Hepatocyte (in vitro differentiated cells): ENCODE data around the gene NCOA3. TPM values are rescaled to one million over a fixed set of nuclear protein-coding genes. Genes with fewer than 3 reads are reported as not detected.

ENCODE experiments used
- DNase-seq: peaks from one replicate; pipeline ENCODE4 v3.0.0-alpha.2; 2016; ENCODE audit warnings: low spot score
- H2AFZ ChIP-seq: fragments of 200-600 bp; sonication (generic); 2 replicates; pipeline ENCODE4 v1.6.0; 2016; ENCODE audit warnings: antibody characterized with exemption, mild to moderate bottlenecking
- H3K27ac ChIP-seq: fragments of 200-600 bp; sonication (generic); 2 replicates; pipeline ENCODE4 v1.5.1; 2016; ENCODE audit warnings: mild to moderate bottlenecking
- H3K27me3 ChIP-seq: fragments of 200-600 bp; sonication (generic); 2 replicates; pipeline ENCODE4 v1.6.1; 2016
- H3K36me3 ChIP-seq: fragments of 200-600 bp; sonication (generic); replicated peaks from 2 replicates; pipeline ENCODE4 v1.5.1; 2016; ENCODE audit warnings: low read depth; ENCODE audit not compliant: insufficient read depth
- H3K4me1 ChIP-seq: fragments of 200-600 bp; sonication (generic); 2 replicates; pipeline ENCODE4 v1.5.1; 2016; ENCODE audit warnings: mild to moderate bottlenecking, moderate library complexity; ENCODE audit not compliant: insufficient read depth
- H3K4me2 ChIP-seq: fragments of 200-600 bp; sonication (generic); 2 replicates; pipeline ENCODE4 v1.6.0; 2016
- H3K4me3 ChIP-seq: fragments of 200-600 bp; sonication (generic); 2 replicates; pipeline ENCODE4 v1.5.1; 2016; ENCODE audit warnings: mild to moderate bottlenecking
- H3K79me2 ChIP-seq: fragments of 200-600 bp; sonication (generic); 2 replicates; pipeline ENCODE4 v1.6.0; 2017; ENCODE audit warnings: mild to moderate bottlenecking
- H3K9me2 ChIP-seq: fragments of 200-600 bp; sonication (generic); replicated peaks from 2 replicates; pipeline ENCODE4 v1.6.0; 2017; ENCODE audit warnings: mild to moderate bottlenecking; ENCODE audit not compliant: insufficient read depth
- H3K9me3 ChIP-seq: fragments of 200-600 bp; sonication (generic); 2 replicates; pipeline ENCODE4 v1.5.1; 2016; ENCODE audit warnings: low read depth, mild to moderate bottlenecking
- H4K20me1 ChIP-seq: fragments of 200-600 bp; sonication (generic); 2 replicates; pipeline ENCODE4 v1.6.0; 2016; ENCODE audit warnings: mild to moderate bottlenecking; ENCODE audit not compliant: insufficient read depth, poor library complexity, severe bottlenecking
- EZH2 ChIP-seq: fragments of 200-600 bp; sonication (generic); IDR thresholded peaks from 2 replicates; pipeline ENCODE4 v1.6.1; 2016; ENCODE audit warnings: antibody characterized with exemption, mild to moderate bottlenecking, borderline replicate concordance
- EZH2phosphoT487 ChIP-seq: fragments of 200-600 bp; sonication (generic); IDR thresholded peaks from one replicate; pipeline ENCODE4 v1.6.1; 2018; ENCODE audit warnings: antibody characterized with exemption, mild to moderate bottlenecking, low read depth, moderate library complexity; ENCODE audit not compliant: unreplicated experiment, severe bottlenecking
- WGBS: methylation state at CpG from one replicate; pipeline ENCODE4 v1.1.6; 2016; ENCODE audit warnings: low lambda C conversion rate; ENCODE audit errors: missing lambda C conversion rate; 5-methylcytosine and 5-hydroxymethylcytosine counted together
- polyA plus RNA-seq: library from polyadenylated mRNA; unstranded; fragments of >200 nt; fragmentation: Nextera tagmentation; extraction: Ambion mirVana; gene quantifications from 2 replicates; pipeline ENCODE4 v1.2.1, GENCODE V29; 2016
- total RNA-seq: library from RNA; depleted of rRNA; stranded (reverse); fragments of >200 nt; gene quantifications from 2 replicates; pipeline ENCODE4 v1.2.3, GENCODE V29; 2014
- TF ChIP-seq, protein P1 (sequence below): fragments of 200-600 bp; sonication (generic); IDR thresholded peaks from 2 replicates; pipeline ENCODE4 v1.5.1; 2016; ENCODE audit warnings: antibody characterized with exemption, mild to moderate bottlenecking; ENCODE audit not compliant: poor library complexity

The NCOA3 gene
- total and polyA plus RNA-seq, 2 experiments from 2014 or later = 12.7 to 28.6 TPM

DNA sequence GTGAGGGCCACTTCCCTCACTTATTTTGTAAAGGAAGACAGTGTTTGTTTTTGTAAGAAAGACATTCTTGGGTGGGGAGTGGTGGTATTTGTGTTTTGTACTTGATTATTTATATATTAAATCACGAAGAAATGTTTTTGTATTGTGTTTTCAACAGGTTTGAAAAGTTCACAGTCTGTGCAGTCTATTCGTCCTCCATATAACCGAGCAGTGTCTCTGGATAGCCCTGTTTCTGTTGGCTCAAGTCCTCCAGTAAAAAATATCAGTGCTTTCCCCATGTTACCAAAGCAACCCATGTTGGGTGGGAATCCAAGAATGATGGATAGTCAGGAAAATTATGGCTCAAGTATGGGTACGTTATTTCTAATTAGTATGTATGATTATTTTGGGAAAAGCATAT lies 137.2 kb downstream of the NCOA3 start:
- TF ChIP-seq, protein P1, sequence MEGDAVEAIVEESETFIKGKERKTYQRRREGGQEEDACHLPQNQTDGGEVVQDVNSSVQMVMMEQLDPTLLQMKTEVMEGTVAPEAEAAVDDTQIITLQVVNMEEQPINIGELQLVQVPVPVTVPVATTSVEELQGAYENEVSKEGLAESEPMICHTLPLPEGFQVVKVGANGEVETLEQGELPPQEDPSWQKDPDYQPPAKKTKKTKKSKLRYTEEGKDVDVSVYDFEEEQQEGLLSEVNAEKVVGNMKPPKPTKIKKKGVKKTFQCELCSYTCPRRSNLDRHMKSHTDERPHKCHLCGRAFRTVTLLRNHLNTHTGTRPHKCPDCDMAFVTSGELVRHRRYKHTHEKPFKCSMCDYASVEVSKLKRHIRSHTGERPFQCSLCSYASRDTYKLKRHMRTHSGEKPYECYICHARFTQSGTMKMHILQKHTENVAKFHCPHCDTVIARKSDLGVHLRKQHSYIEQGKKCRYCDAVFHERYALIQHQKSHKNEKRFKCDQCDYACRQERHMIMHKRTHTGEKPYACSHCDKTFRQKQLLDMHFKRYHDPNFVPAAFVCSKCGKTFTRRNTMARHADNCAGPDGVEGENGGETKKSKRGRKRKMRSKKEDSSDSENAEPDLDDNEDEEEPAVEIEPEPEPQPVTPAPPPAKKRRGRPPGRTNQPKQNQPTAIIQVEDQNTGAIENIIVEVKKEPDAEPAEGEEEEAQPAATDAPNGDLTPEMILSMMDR = no peak
- TF ChIP-seq EZH2phosphoT487 (no peak), EZH2 (no peak)
- WGBS = 56% methylated on average over 4 of the region's 4 CpGs
- H3K27ac ChIP-seq = no peak overlapping the region
- no peak overlapping the region for H2AFZ ChIP-seq
- H3K27me3 ChIP-seq = no peaks in the 10 kb centered on the region
- H3K9me2 ChIP-seq = no peaks in the 10 kb centered on the region
- no peak for DNase-seq
- no peak overlapping the region for H3K4me2 ChIP-seq
- no peaks in the 10 kb centered on the region for H4K20me1 ChIP-seq
- H3K9me3 ChIP-seq = no peaks in the 10 kb centered on the region
- H3K36me3 ChIP-seq = no peaks in the 10 kb centered on the region
- H3K4me3 ChIP-seq = no peak overlapping the region
- no peaks in the 10 kb centered on the region for H3K79me2 ChIP-seq
- no peaks in the 10 kb centered on the region for H3K4me1 ChIP-seq

DNA sequence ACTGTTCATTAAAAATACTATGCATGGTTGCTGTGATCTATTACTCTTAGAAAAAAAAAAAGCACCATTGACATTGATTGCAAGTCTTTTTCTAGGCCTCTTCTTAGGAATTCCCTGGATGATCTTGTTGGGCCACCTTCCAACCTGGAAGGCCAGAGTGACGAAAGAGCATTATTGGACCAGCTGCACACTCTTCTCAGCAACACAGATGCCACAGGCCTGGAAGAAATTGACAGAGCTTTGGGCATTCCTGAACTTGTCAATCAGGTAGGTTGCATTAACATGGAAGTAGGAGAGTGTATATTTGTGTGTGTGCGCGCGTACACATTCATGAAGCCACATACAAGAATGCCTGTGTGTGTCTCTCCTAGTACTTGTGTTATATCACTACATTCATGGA lies 140.4 kb downstream of the NCOA3 start:
- H4K20me1 ChIP-seq = no peaks in the 10 kb centered on the region
- WGBS = 96% methylated on average over 4 of the region's 4 CpGs
- no peak for DNase-seq
- no peaks in the 10 kb centered on the region for H3K27me3 ChIP-seq
- no peaks in the 10 kb centered on the region for H3K36me3 ChIP-seq
- H3K79me2 ChIP-seq = no peaks in the 10 kb centered on the region
- H3K4me1 ChIP-seq = no peaks in the 10 kb centered on the region
- no peaks in the 10 kb centered on the region for H3K9me2 ChIP-seq
- no peaks in the 10 kb centered on the region for H3K9me3 ChIP-seq
- no peak for TF ChIP-seq EZH2
- TF ChIP-seq, protein P1 = no peak
- no peak for TF ChIP-seq EZH2phosphoT487
- H3K4me3 ChIP-seq = no peak overlapping the region
- no peak overlapping the region for H3K27ac ChIP-seq
- no peak overlapping the region for H3K4me2 ChIP-seq
- no peak overlapping the region for H2AFZ ChIP-seq

DNA sequence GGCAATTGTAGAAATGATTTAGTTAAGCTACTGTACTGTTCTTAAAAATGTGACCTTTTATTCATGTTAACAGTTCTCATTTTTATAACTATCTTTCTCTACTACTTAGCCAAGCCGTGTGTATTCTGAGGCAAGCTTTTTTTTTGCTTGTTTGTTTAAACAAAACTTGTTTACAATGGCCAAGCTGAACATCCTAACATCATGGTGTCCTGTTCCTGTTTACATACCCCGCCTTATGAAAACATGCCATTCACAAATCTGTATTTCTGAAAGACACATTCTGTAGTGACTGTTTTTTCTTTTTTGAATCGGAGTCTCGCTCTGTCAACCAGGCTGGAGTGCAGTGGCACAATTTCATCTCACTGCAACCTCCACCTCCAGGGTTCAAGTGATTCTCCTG lies 140.9 kb downstream of the NCOA3 start:
- 83% methylated on average over 4 of the region's 4 CpGs for WGBS
- Histone ChIP-seq H3K9me2 (no peaks in the 10 kb centered on the region), H4K20me1 (no peaks in the 10 kb centered on the region), H3K27ac (no peak overlapping the region), H3K4me2 (no peak overlapping the region), H3K4me3 (no peak overlapping the region), H3K36me3 (no peaks in the 10 kb centered on the region), H3K4me1 (no peaks in the 10 kb centered on the region), H2AFZ (no peak overlapping the region), H3K79me2 (no peaks in the 10 kb centered on the region), H3K27me3 (no peaks in the 10 kb centered on the region), H3K9me3 (no peaks in the 10 kb centered on the region)
- no peak for DNase-seq
- TF ChIP-seq, protein P1 = no peak
- no peak for TF ChIP-seq EZH2phosphoT487
- TF ChIP-seq EZH2 = no peak

DNA sequence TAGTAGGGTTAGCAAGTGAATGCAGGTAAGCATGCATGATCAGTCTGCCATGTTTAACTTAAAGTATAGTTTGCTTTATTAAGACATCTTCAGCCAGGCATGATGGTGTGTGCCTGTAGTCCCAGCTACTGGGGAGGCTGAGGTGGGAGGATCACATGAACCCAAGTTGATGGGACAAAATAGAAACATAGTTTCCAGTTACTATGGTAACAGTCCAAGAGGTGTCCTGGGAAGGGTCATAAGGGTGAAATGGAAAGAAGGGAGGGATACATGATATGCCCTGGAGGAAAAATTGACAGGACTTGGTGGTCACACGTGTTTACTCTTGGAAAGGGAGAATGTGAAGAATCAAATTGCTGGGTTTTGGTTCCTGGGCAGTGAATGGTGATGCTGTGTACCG lies 143.9 kb downstream of the NCOA3 start:
- 95% methylated on average over 2 of the region's 2 CpGs for WGBS
- Histone ChIP-seq H3K27me3 (no peaks in the 10 kb centered on the region), H4K20me1 (no peaks in the 10 kb centered on the region), H3K9me2 (no peaks in the 10 kb centered on the region), H3K79me2 (no peaks in the 10 kb centered on the region), H3K27ac (no peak overlapping the region), H2AFZ (no peak overlapping the region), H3K36me3 (no peaks in the 10 kb centered on the region), H3K9me3 (no peaks in the 10 kb centered on the region), H3K4me3 (no peak overlapping the region), H3K4me1 (no peaks in the 10 kb centered on the region), H3K4me2 (no peak overlapping the region)
- no peak for DNase-seq
- TF ChIP-seq EZH2phosphoT487 (no peak), EZH2 (no peak)
- TF ChIP-seq, protein P1 = no peak
